K562 (cell line): ENCODE results near the gene VIPR2. TPM values are rescaled to one million over a fixed set of nuclear protein-coding genes. Genes with fewer than 3 reads are reported as not detected.

Source experiments
- ATAC-seq: fragments of 200-7000 bp; cut with Tn5 transposase; 3 replicates; pipeline ENCODE4 v1.9.1; 2020; ENCODE audit warnings: moderate library complexity
- BruUV-seq: library from RNA; stranded (reverse); fragments of 400-500 nt; replicated peaks from 2 replicates; lab custom pipeline; 2021; lab: Mats Ljungman, UMichigan
- CTCF ChIA-PET: fragments of 300-600 bp; formaldehyde crosslinking; extraction: SDS; loops from one replicate; lab custom pipeline; 2021; ENCODE audit warnings: low intra/inter-chr PET ratio; lab: Yijun Ruan, JAX
- POLR2A ChIA-PET: fragments of 300-600, 350-650 bp; sonication (Branson Sonifier 250); formaldehyde crosslinking; extraction: SDS; loops from one replicate; lab custom pipeline; 2021; ENCODE audit warnings: antibody characterized with exemption, inconsistent platforms; lab: Yijun Ruan, JAX
- DNase-seq, 4 experiments: peaks; one replicate each; pipeline versions ENCODE4 v3.0.0 to v3.0.0-alpha.2; 2011 to 2018; ENCODE audit warnings: low spot score in 3 of 4, mixed read lengths in 3 of 4; ENCODE audit errors: extremely low read depth in 1 of 4
- FAIRE-seq: peaks from 2 replicates; lab custom pipeline; 2011; peaks lifted over from hg19 to GRCh38; lab: Jason Lieb, UNC
- H2AFZ ChIP-seq: 2 replicates; pipeline ENCODE4 v1.6.0; 2011; ENCODE audit warnings: low read depth, low read length, control low read depth, inconsistent platforms
- H3K27ac ChIP-seq: fragments of 200-600 bp; 3 replicates; pipeline ENCODE4 v1.8.0; 2011; ENCODE audit warnings: low read depth, mild to moderate bottlenecking, control low read depth, inconsistent platforms, low read length, moderate library complexity, mixed read lengths; ENCODE audit errors: extremely low read depth
- H3K27me3 ChIP-seq, 2 experiments: fragments of 300-600 bp in 1 of 2; 2 replicates in 1 of 2; 3 replicates in 1 of 2; pipeline versions ENCODE4 v1.6.0 to v1.8.0; 2011; ENCODE audit warnings: inconsistent platforms in 2 of 2, low read length in 2 of 2, mild to moderate bottlenecking in 1 of 2, mixed read lengths in 1 of 2, moderate library complexity in 1 of 2; ENCODE audit not compliant: control insufficient read depth in 2 of 2, insufficient read depth in 2 of 2
- H3K36me3 ChIP-seq: fragments of 300-600 bp; 3 replicates; pipeline ENCODE4 v1.8.0; 2011; ENCODE audit warnings: mild to moderate bottlenecking, low read length, inconsistent platforms; ENCODE audit not compliant: control insufficient read depth, insufficient read depth
- H3K4me1 ChIP-seq, 2 experiments: fragments of 200-600 bp in 1 of 2; replicated peaks in 1 of 2; 2 replicates in 1 of 2; 3 replicates in 1 of 2; pipeline versions ENCODE4 v1.5.1 to v1.8.0; 2011; ENCODE audit warnings: inconsistent platforms in 2 of 2, low read length in 2 of 2, mild to moderate bottlenecking in 1 of 2, mixed read lengths in 1 of 2, moderate library complexity in 1 of 2; ENCODE audit not compliant: control insufficient read depth in 2 of 2, insufficient read depth in 2 of 2
- H3K4me2 ChIP-seq: 2 replicates; pipeline ENCODE4 v1.6.1; 2011; ENCODE audit warnings: low read length, control low read depth, inconsistent platforms, mixed read lengths; ENCODE audit not compliant: insufficient read depth
- H3K4me3 ChIP-seq: fragments of 200-600 bp; sonication (generic), shearing (Covaris generic); 2 replicates; pipeline ENCODE4 v1.5.1; 2016; ENCODE audit warnings: control low read depth, inconsistent platforms
- H3K79me2 ChIP-seq: fragments of 200-600 bp; 3 replicates; pipeline ENCODE4 v1.8.0; 2011; ENCODE audit warnings: low read length, inconsistent platforms; ENCODE audit not compliant: control insufficient read depth, insufficient read depth
- H3K9ac ChIP-seq, 2 experiments: 2 replicates each; pipeline versions ENCODE4 v1.6.0 to v1.6.1; 2011; ENCODE audit warnings: low read depth in 2 of 2, low read length in 2 of 2, control low read depth in 1 of 2, inconsistent platforms in 1 of 2, mild to moderate bottlenecking in 1 of 2, mixed read lengths in 1 of 2; ENCODE audit not compliant: insufficient read depth in 1 of 2
- H3K9me1 ChIP-seq: one replicate; pipeline ENCODE4 v1.6.0; 2011; ENCODE audit warnings: inconsistent platforms, mild to moderate bottlenecking, low read length, moderate library complexity; ENCODE audit not compliant: control insufficient read depth, insufficient read depth
- H3K9me3 ChIP-seq: replicated peaks from 2 replicates; pipeline ENCODE4 v1.5.1; 2011; ENCODE audit warnings: low read depth, low read length, inconsistent platforms; ENCODE audit not compliant: control insufficient read depth, insufficient read depth
- H4K20me1 ChIP-seq: replicated peaks from 2 replicates; pipeline ENCODE4 v1.6.1; 2011; ENCODE audit warnings: low read length, inconsistent platforms, mixed read lengths; ENCODE audit not compliant: control insufficient read depth, insufficient read depth
- CSDE1 ChIP-seq, 2 experiments: fragments of 450-650 bp; IDR thresholded peaks; 2 replicates each; pipeline ENCODE4 v1.6.1; 2016; ENCODE audit warnings: mild to moderate bottlenecking in 1 of 2
- GATA2 ChIP-seq: sonication (generic); formaldehyde crosslinking; IDR thresholded peaks from 2 replicates; pipeline ENCODE4 v1.4.0; 2020; ENCODE audit warnings: mild to moderate bottlenecking, missing genetic modification reagents
- MAFF ChIP-seq: IDR thresholded peaks from 2 replicates; pipeline ENCODE4 v1.6.1; 2012; ENCODE audit warnings: low read length, improper control_type of control experiment
- PML ChIP-seq: IDR thresholded peaks from 2 replicates; pipeline ENCODE4 v1.6.1; 2012; ENCODE audit warnings: low read length, inconsistent platforms
- ZBED1 ChIP-seq: IDR thresholded peaks from 2 replicates; pipeline ENCODE4 v1.6.1; 2014
- ZBTB2 ChIP-seq: fragments of 450-650 bp; IDR thresholded peaks from 2 replicates; pipeline ENCODE4 v1.6.1; 2016; ENCODE audit warnings: antibody characterized with exemption
- WGBS: fragments of 100-300 bp; shearing (Covaris generic); methylation state at CpG from one replicate; pipeline ENCODE4 v1.1.6; 2016; ENCODE audit warnings: low coverage, mixed read lengths; ENCODE audit not compliant: insufficient coverage; ENCODE audit errors: missing lambda C conversion rate; 5-methylcytosine and 5-hydroxymethylcytosine counted together
- in situ Hi-C: fragments of 300-500 bp; cut with MboI; formaldehyde crosslinking; loops from 4 replicates; pipeline ENCODE4 v1.15.0; 2018; ENCODE audit warnings: inconsistent platforms, mixed read lengths
- intact Hi-C: fragments of 100-400 bp; cut with micrococcal nuclease; formaldehyde crosslinking; loops from 2 replicates; pipeline ENCODE4 v1.14.2; 2022
- polyA plus RNA-seq, 8 experiments: library from polyadenylated mRNA; depleted of rRNA in 4 of 8; stranded (reverse) in 5 of 8; unstranded in 3 of 8; fragments of >200 nt; fragmentation: Nextera tagmentation in 2 of 8; fragmentation: Illumina TruSeq in 1 of 8; extraction: Ambion mirVana in 2 of 8; extraction: Trizol in 1 of 8; gene quantifications; 2 replicates each; pipeline versions ENCODE4 v1.2.1 to v1.2.3, GENCODE V29; 2011 to 2014; ENCODE audit warnings: inconsistent platforms in 1 of 8, missing spikeins in 1 of 8
- total RNA-seq, 7 experiments: library from RNA; depleted of rRNA in 6 of 7; stranded (reverse); fragments of >200 nt in 6 of 7; fragmentation: Illumina TruSeq in 2 of 7; extraction: Trizol in 2 of 7; gene quantifications; 2 replicates each; pipeline versions ENCODE4 v1.2.1 to v1.2.3, GENCODE V29; 2011 to 2021; ENCODE audit warnings: low replicate concordance in 1 of 7
- TF ChIP-seq, protein P1 (sequence below): fragments of 250-450 bp; sonication (Bioruptor Pico); IDR thresholded peaks from 2 replicates; pipeline ENCODE4 v1.8.0; 2022; ENCODE audit warnings: inconsistent platforms
- TF ChIP-seq, protein P2 (sequence below): fragments of 450-650 bp; IDR thresholded peaks from one replicate; pipeline ENCODE4 v1.6.1; 2018; ENCODE audit warnings: mild to moderate bottlenecking, moderate library complexity; ENCODE audit not compliant: partially characterized antibody

Gene VIPR2
- total and polyA plus RNA-seq, 9 of the 15 experiments (the other 6 are each of a cell fraction or from before 2014, with no cell fraction given), result 0.04 TPM; not detected in 8

DNA sequence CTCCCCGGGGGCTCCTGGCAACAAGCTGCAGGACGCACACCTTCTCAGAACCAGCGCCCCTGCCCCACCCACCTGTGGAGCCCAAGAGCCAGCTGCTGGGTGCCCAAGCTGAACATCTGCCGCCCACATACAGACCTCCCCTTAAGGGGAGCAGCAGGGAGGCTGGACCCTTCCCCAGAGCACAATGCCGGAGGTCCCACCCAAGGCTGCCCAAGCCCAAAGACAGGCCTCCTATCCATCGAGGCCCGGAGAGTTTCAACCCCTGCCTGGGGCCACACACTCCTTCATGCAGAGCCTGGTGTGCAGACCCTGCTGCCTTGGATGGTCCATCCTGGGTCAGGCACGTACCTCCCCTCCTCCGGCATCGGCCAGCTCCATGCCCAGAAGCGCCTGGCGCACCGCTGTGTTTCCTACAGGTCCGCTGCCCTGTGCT lies 48.7 kb downstream of the VIPR2 start:
- no TSS peak for BruUV-seq
- Histone ChIP-seq H3K4me2 (no peak overlapping the region), H3K4me3 (no peak overlapping the region), H3K36me3 (no peaks in the 10 kb centered on the region), H3K27me3 (peaks cover 85 to 96% of the 10 kb centered on the region in 2 experiments), H3K9ac (no peak overlapping the region), H3K27ac (no peak overlapping the region), H3K4me1 (peaks cover 0 to 8% of the 10 kb centered on the region in 2 experiments; a peak in 1 of 5 replicates), H3K9me3 (no peaks in the 10 kb centered on the region), H3K9me1 (no peaks in the 10 kb centered on the region), H2AFZ (no peak overlapping the region), H3K79me2 (no peaks in the 10 kb centered on the region), H4K20me1 (peaks cover 4% of the 10 kb centered on the region)
- ChIA-PET CTCF (no interaction called here), POLR2A (interaction anchor here (1.1 kb wide), 1 partner anchor 12 kb away, joined by 4 read pairs; no protein-coding TSS in a partner anchor)
- WGBS, result 2% methylated on average over 14 of the region's 14 CpGs
- FAIRE-seq (no peak), DNase-seq (no peak), ATAC-seq (no peak)
- in situ Hi-C loops, result no loop called here
- TF ChIP-seq ZBTB2 (no peak), ZBED1 (no peak), CSDE1 (IDR thresholded peaks at IDR 0.05) (no peak), PML (no peak), GATA2 (CRISPR knock-in tag) (no peak), MAFF (no peak)
- TF ChIP-seq, protein P1, sequence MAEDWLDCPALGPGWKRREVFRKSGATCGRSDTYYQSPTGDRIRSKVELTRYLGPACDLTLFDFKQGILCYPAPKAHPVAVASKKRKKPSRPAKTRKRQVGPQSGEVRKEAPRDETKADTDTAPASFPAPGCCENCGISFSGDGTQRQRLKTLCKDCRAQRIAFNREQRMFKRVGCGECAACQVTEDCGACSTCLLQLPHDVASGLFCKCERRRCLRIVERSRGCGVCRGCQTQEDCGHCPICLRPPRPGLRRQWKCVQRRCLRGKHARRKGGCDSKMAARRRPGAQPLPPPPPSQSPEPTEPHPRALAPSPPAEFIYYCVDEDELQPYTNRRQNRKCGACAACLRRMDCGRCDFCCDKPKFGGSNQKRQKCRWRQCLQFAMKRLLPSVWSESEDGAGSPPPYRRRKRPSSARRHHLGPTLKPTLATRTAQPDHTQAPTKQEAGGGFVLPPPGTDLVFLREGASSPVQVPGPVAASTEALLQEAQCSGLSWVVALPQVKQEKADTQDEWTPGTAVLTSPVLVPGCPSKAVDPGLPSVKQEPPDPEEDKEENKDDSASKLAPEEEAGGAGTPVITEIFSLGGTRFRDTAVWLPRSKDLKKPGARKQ (CRISPR knock-in tag), result no peak
- TF ChIP-seq, protein P2, sequence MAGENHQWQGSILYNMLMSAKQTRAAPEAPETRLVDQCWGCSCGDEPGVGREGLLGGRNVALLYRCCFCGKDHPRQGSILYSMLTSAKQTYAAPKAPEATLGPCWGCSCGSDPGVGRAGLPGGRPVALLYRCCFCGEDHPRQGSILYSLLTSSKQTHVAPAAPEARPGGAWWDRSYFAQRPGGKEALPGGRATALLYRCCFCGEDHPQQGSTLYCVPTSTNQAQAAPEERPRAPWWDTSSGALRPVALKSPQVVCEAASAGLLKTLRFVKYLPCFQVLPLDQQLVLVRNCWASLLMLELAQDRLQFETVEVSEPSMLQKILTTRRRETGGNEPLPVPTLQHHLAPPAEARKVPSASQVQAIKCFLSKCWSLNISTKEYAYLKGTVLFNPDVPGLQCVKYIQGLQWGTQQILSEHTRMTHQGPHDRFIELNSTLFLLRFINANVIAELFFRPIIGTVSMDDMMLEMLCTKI, result no peak
- intact Hi-C loops, result no loop called here
